H1 (cell line): Measurements from ENCODE around the gene DOCK6. TPM values are rescaled to one million over a fixed set of nuclear protein-coding genes. Genes with fewer than 3 reads are reported as not detected.

ENCODE experiments used
- CBX5 ChIP-seq: fragments of 300-800, 300-1000 bp; sonication (generic); IDR thresholded peaks from 2 replicates; pipeline ENCODE4 v1.7.1; 2016; ENCODE audit warnings: antibody characterized with exemption, low read length, low read depth
- EGR1 ChIP-seq: IDR thresholded peaks from 2 replicates; pipeline ENCODE4 v1.6.1; 2011; ENCODE audit warnings: low read depth, low read length, borderline replicate concordance
- polyA plus RNA-seq, 7 experiments: library from polyadenylated mRNA; depleted of rRNA in 3 of 7; stranded (reverse) in 5 of 7; unstranded in 2 of 7; fragments of >200 nt in 5 of 7; fragments of 200-250 nt in 2 of 7; gene quantifications; 1 replicate in 5 of 7; 2 replicates in 1 of 7; 4 replicates in 1 of 7; pipeline versions ENCODE4 v1.2.1 to v1.2.3, GENCODE V29; 2011 to 2013; ENCODE audit warnings: missing spikeins in 2 of 7, mixed read lengths in 2 of 7
- total RNA-seq: library from RNA; stranded (reverse); fragmentation: NEBNext Ultra II Directional; extraction: Animal tissue kit (Norgen Biotek cat#: 25700); gene quantifications from 2 replicates; pipeline ENCODE4 v1.2.1, GENCODE V29; 2021

The DOCK6 gene
- total and polyA plus RNA-seq, 2 of the 8 experiments (the other 6 are each of a cell fraction or from before 2014, with no cell fraction given): 25.5 to 54.7 TPM

GRCh38 chr19:11242025-11242424, 20.3 kb downstream of the DOCK6 start (continued):
- TF ChIP-seq CBX5 (no peak), EGR1 (no peak)
